NK-92 (cell line): ENCODE measurements around the gene IFNW1.
"Not testable (repeated sequence)": the region's sequence is repeated elsewhere in the genome, so short reads cannot be mapped to it uniquely, and the experiment has no call there.

ENCODE experiments used
- DNase-seq: peaks from one replicate; lab custom pipeline; 2025; ENCODE audit not compliant: unreplicated experiment; lab: John Stamatoyannopoulos, UW

Gene IFNW1

GRCh38 chr9:21141427-21141882, at the start of gene IFNW1:
Gene IFNW1 (minus strand): TSS chr9:21141832. CDS start chr9:21141570, 262 bp downstream.
- DNase-seq = no peak

GRCh38 chr9:21187487-21187886, 45.9 kb upstream of the IFNW1 start, which contains the start of gene IFNA4:
Gene IFNA4 (minus strand): TSS chr9:21187587. CDS start chr9:21187531, 56 bp downstream.
- not testable (repeated sequence) for DNase-seq

GRCh38 chr9:21182810-21183736, 41.4 kb upstream of the IFNW1 start:
- not testable (repeated sequence) for DNase-seq

GRCh38 chr9:21174671-21175070, 33.0 kb upstream of the IFNW1 start:
- no peak for DNase-seq

- DNase-seq = no peak
These were observed 30.5 kb upstream of the IFNW1 start for GRCh38 chr9:21172156-21172555.

- DNase-seq = no peak
These were observed 29.7 kb upstream of the IFNW1 start for GRCh38 chr9:21171351-21171750.

- DNase-seq = not testable (repeated sequence)
These were observed 24.9 kb upstream of the IFNW1 start, which contains the start of gene IFNA21 for GRCh38 chr9:21166560-21166959. Gene IFNA21 (minus strand): TSS chr9:21166660. CDS start chr9:21166612, 48 bp downstream.

GRCh38 chr9:21165516-21165915, 23.9 kb upstream of the IFNW1 start:
- no peak for DNase-seq

- DNase-seq = no peak
These were observed 18.5 kb upstream of the IFNW1 start for GRCh38 chr9:21160178-21160577.

GRCh38 chr9:21155501-21155900, 13.9 kb upstream of the IFNW1 start:
- no peak for DNase-seq

GRCh38 chr9:21154018-21154608, 12.5 kb upstream of the IFNW1 start:
- no peak for DNase-seq

- DNase-seq = no peak
These were observed 11.8 kb upstream of the IFNW1 start for GRCh38 chr9:21153336-21154017.

- DNase-seq = no peak
These were observed 3.0 kb upstream of the IFNW1 start for GRCh38 chr9:21144603-21145002.

- no peak for DNase-seq
These were observed 4.6 kb downstream of the IFNW1 start for GRCh38 chr9:21137020-21137419.

GRCh38 chr9:21135736-21136135, 5.9 kb downstream of the IFNW1 start:
- no peak for DNase-seq

- DNase-seq = not testable (repeated sequence)
These were observed 13.4 kb downstream of the IFNW1 start for GRCh38 chr9:21128186-21128585.

GRCh38 chr9:21121595-21122251, 19.9 kb downstream of the IFNW1 start:
- no peak for DNase-seq

- no peak for DNase-seq
These were observed 20.6 kb downstream of the IFNW1 start for GRCh38 chr9:21121079-21121478.

- DNase-seq = no peak
These were observed 22.4 kb downstream of the IFNW1 start for GRCh38 chr9:21119093-21119770.

GRCh38 chr9:21114311-21114710, 27.3 kb downstream of the IFNW1 start:
- no peak for DNase-seq
